SU-DHL-6 (cell line): ENCODE measurements around the gene CHURC1.

Experiments used
- H2AFZ ChIP-seq: fragments of 200-600 bp; sonication (generic); 2 replicates; pipeline ENCODE4 v1.6.1; 2014; ENCODE audit warnings: low read depth, mild to moderate bottlenecking, moderate library complexity, mixed read lengths, antibody characterized with exemption, low read length; ENCODE audit not compliant: severe bottlenecking
- H3F3A ChIP-seq: fragments of 200-600 bp; shearing (Covaris generic); 2 replicates; pipeline ENCODE4 v1.6.0; 2016; ENCODE audit warnings: antibody characterized with exemption, mild to moderate bottlenecking; ENCODE audit not compliant: insufficient read depth
- H3K27ac ChIP-seq: fragments of 200-600 bp; sonication (generic); 2 replicates; pipeline ENCODE4 v1.5.1; 2016; ENCODE audit warnings: low read depth, mild to moderate bottlenecking, low read length, moderate library complexity, mixed read lengths
- H3K27me3 ChIP-seq: fragments of 200-600 bp; sonication (generic), shearing (Covaris generic); 2 replicates; pipeline ENCODE4 v1.6.0; 2014; ENCODE audit warnings: mild to moderate bottlenecking, low read length
- H3K36me3 ChIP-seq: fragments of 200-600 bp; sonication (generic); 2 replicates; pipeline ENCODE4 v1.6.1; 2014; ENCODE audit warnings: mild to moderate bottlenecking, low read length, mixed read lengths
- H3K4me2 ChIP-seq: fragments of 300-600, 200-600 bp; shearing (Covaris generic), sonication (generic); 2 replicates; pipeline ENCODE4 v1.6.0; 2014; ENCODE audit warnings: low read length, low read depth, mild to moderate bottlenecking; ENCODE audit not compliant: poor library complexity, severe bottlenecking
- H3K4me3 ChIP-seq: fragments of 200-600 bp; sonication (generic); 2 replicates; pipeline ENCODE4 v1.5.1; 2014; ENCODE audit warnings: antibody characterized with exemption, low read length, mild to moderate bottlenecking, mixed read lengths; ENCODE audit not compliant: insufficient read depth, poor library complexity, severe bottlenecking
- H3K79me2 ChIP-seq: fragments of 200-600 bp; sonication (generic); 2 replicates; pipeline ENCODE4 v1.6.1; 2014; ENCODE audit warnings: mild to moderate bottlenecking, low read length, moderate library complexity; ENCODE audit not compliant: insufficient read depth
- H3K9ac ChIP-seq: fragments of 200-600 bp; sonication (generic); 2 replicates; pipeline ENCODE4 v1.7.0; 2014; ENCODE audit warnings: mild to moderate bottlenecking, low read length
- H3K9me2 ChIP-seq: fragments of 200-600 bp; sonication (generic); replicated peaks from 2 replicates; pipeline ENCODE4 v1.6.1; 2014; ENCODE audit warnings: low read length; ENCODE audit not compliant: insufficient read depth
- H3K9me3 ChIP-seq: fragments of 200-600 bp; sonication (generic); 2 replicates; pipeline ENCODE4 v1.6.1; 2014; ENCODE audit warnings: low read length, mixed read lengths; ENCODE audit not compliant: insufficient read depth
- H4K20me1 ChIP-seq: fragments of 200-600 bp; sonication (generic); 2 replicates; pipeline ENCODE4 v1.6.1; 2014; ENCODE audit warnings: low read depth, mild to moderate bottlenecking, antibody characterized with exemption, low read length, moderate library complexity, mixed read lengths
- CTCF ChIP-seq: fragments of 200-600 bp; sonication (generic); IDR thresholded peaks from one replicate; pipeline ENCODE4 v1.5.1; 2017; ENCODE audit warnings: antibody characterized with exemption, mild to moderate bottlenecking, low read length, moderate library complexity; ENCODE audit not compliant: insufficient read depth, poor library complexity, severe bottlenecking
- EZH2phosphoT487 ChIP-seq: fragments of 200-600 bp; sonication (generic), shearing (Covaris generic); conservative IDR thresholded peaks from 2 replicates; pipeline ENCODE4 v1.6.1; 2018; ENCODE audit warnings: mild to moderate bottlenecking, antibody characterized with exemption, low read length, moderate library complexity, mixed read lengths

The CHURC1 gene

GRCh38 chr14:64951291-64951690 lies 37.0 kb downstream of the CHURC1 start:
- TF ChIP-seq EZH2phosphoT487, result no peak
- no peak overlapping the region for H2AFZ ChIP-seq
- no peak overlapping the region for H3K27ac ChIP-seq
- no peaks in the 10 kb centered on the region for H3K27me3 ChIP-seq
- no peaks in the 10 kb centered on the region for H3K79me2 ChIP-seq
- H4K20me1 ChIP-seq, result no peaks in the 10 kb centered on the region
- no peaks in the 10 kb centered on the region for H3K9me3 ChIP-seq
- no peak overlapping the region for H3K4me2 ChIP-seq
- H3K9me2 ChIP-seq, result no peaks in the 10 kb centered on the region
- H3K9ac ChIP-seq, result no peak overlapping the region
- no peaks in the 10 kb centered on the region for H3K36me3 ChIP-seq
- no peaks in the 10 kb centered on the region for H3F3A ChIP-seq
- no peak overlapping the region for H3K4me3 ChIP-seq

- Histone ChIP-seq H3K9me2 (no peaks in the 10 kb centered on the region), H4K20me1 (no peaks in the 10 kb centered on the region), H3K9me3 (no peaks in the 10 kb centered on the region), H3F3A (no peaks in the 10 kb centered on the region), H3K27me3 (no peaks in the 10 kb centered on the region), H3K79me2 (no peaks in the 10 kb centered on the region), H3K4me2 (no peak overlapping the region), H3K4me3 (no peak overlapping the region), H2AFZ (no peak overlapping the region), H3K9ac (no peak overlapping the region), H3K27ac (no peak overlapping the region), H3K36me3 (no peaks in the 10 kb centered on the region)
- TF ChIP-seq CTCF (no peak), EZH2phosphoT487 (no peak)
Observed at GRCh38 chr14:64951724-64952123, 37.5 kb downstream of the CHURC1 start.

- H3K9ac ChIP-seq, result no peak overlapping the region
- H2AFZ ChIP-seq, result no peak overlapping the region
- no peak overlapping the region for H3K4me2 ChIP-seq
- no peaks in the 10 kb centered on the region for H4K20me1 ChIP-seq
- H3K4me3 ChIP-seq, result no peak overlapping the region
- no peaks in the 10 kb centered on the region for H3K9me3 ChIP-seq
- H3K9me2 ChIP-seq, result no peaks in the 10 kb centered on the region
- H3K27me3 ChIP-seq, result no peaks in the 10 kb centered on the region
- H3K79me2 ChIP-seq, result no peaks in the 10 kb centered on the region
- H3F3A ChIP-seq, result no peaks in the 10 kb centered on the region
- H3K36me3 ChIP-seq, result no peaks in the 10 kb centered on the region
- TF ChIP-seq EZH2phosphoT487 (no peak), CTCF (no peak)
- no peak overlapping the region for H3K27ac ChIP-seq
Observed at GRCh38 chr14:64952598-64953309, 38.5 kb downstream of the CHURC1 start.

GRCh38 chr14:64953310-64953654 lies 39.0 kb downstream of the CHURC1 start:
- no peaks in the 10 kb centered on the region for H3F3A ChIP-seq

More at GRCh38 chr14:64953310-64953654, 39.0 kb downstream of the CHURC1 start:
- no peaks in the 10 kb centered on the region for H4K20me1 ChIP-seq
- H3K4me2 ChIP-seq, result no peak overlapping the region
- no peaks in the 10 kb centered on the region for H3K27me3 ChIP-seq
- H3K4me3 ChIP-seq, result no peak overlapping the region
- no peaks in the 10 kb centered on the region for H3K9me2 ChIP-seq
- H3K9ac ChIP-seq, result no peak overlapping the region
- no peaks in the 10 kb centered on the region for H3K79me2 ChIP-seq
- H3K27ac ChIP-seq, result no peak overlapping the region
- no peak overlapping the region for H2AFZ ChIP-seq
- H3K9me3 ChIP-seq, result no peaks in the 10 kb centered on the region
- no peaks in the 10 kb centered on the region for H3K36me3 ChIP-seq
- TF ChIP-seq EZH2phosphoT487 (no peak), CTCF (no peak)
